ENCODE data around the gene SEMA7A. TPM values are rescaled to one million over a fixed set of nuclear protein-coding genes. Genes with fewer than 3 reads are reported as not detected.

SEMA7A gene
- total RNA-seq, 1 experiment from 2014 or later: 38.1 TPM

DNA sequence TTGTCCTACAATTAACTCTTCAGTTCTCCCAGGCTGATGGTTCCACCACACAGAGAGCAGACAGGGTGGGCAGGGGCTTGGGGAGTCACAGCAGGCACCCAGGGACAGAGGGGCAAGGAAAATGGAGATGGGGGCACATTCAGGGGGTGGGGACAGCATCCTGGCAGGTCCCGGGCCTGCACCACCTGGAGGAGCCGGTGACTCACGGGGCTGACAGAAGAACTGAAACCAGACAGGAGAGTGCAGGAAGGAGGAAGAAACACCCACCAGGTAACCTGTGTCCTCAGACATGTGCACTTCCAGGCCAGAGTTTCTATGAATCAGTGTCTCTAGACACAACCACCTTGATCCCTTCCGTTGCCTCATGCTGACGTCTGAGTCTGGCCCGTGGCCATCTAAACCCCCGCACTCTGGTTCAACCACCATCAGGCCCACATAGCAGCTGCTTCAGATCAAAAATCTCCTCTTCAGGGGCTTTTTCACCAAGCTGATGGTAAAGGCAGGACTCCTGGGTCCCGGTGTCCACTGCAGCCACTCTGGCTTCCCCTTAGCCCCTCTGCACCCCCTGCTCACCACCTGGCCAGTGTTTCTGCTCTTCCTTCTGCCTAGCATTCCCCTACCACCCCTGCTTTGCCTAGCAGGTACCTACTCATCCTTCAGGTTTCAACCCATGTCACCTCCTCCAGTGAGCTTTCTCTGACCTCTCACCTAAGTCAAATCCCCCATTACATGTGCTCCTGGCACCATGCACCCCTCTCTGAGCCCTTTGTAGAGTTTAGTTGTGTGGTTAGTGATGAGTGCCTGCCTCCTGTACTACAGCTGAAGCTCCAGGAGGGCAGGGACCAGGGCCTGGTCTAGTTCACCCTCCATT is 49.8 kb downstream of the SEMA7A start:
- no peaks in the 10 kb centered on the region for H3K36me3 ChIP-seq (ENCODE audit: control insufficient read depth, insufficient read depth, low read length)
- TF ChIP-seq CTCF (IDR thresholded peaks at IDR 0.05; ENCODE audit: insufficient read depth in 1 of 2, low read depth in 1 of 2, low read length in 1 of 2, severe bottlenecking in 1 of 2, unreplicated experiment in 1 of 2): no peak
- Mint-ChIP-seq H3K27me3 (ENCODE audit: insufficient read depth, unreplicated experiment) (no peaks in the 10 kb centered on the region), H3K4me3 (ENCODE audit: unreplicated experiment) (no peak overlapping the region), H3K4me1 (ENCODE audit: low read depth, unreplicated experiment) (peaks cover 9% of the 10 kb centered on the region), H3K27ac (ENCODE audit: unreplicated experiment) (peak overlapping the region; percentile 5), H3K9me3 (ENCODE audit: unreplicated experiment) (no peaks in the 10 kb centered on the region), H3K36me3 (ENCODE audit: insufficient read depth, unreplicated experiment) (no peaks in the 10 kb centered on the region)
- intact Hi-C loops (cut with micrococcal nuclease; ENCODE audit: unreplicated experiment): no loop called here
- no peaks in the 10 kb centered on the region for H3K9me3 ChIP-seq
- CTCF ChIA-PET: no interaction called here
- peaks cover 62% of the 10 kb centered on the region for H3K4me1 ChIP-seq
- no peaks in the 10 kb centered on the region for H3K27me3 ChIP-seq (replicated peaks; ENCODE audit: control insufficient read depth, insufficient read depth, low read length)
- DNase-seq: no peak
- BruUV-seq (replicated peaks): no TSS peak
- H3K4me3 ChIP-seq (ENCODE audit: low read depth, low read length): no peak overlapping the region
- POLR2A ChIA-PET: no interaction called here

DNA sequence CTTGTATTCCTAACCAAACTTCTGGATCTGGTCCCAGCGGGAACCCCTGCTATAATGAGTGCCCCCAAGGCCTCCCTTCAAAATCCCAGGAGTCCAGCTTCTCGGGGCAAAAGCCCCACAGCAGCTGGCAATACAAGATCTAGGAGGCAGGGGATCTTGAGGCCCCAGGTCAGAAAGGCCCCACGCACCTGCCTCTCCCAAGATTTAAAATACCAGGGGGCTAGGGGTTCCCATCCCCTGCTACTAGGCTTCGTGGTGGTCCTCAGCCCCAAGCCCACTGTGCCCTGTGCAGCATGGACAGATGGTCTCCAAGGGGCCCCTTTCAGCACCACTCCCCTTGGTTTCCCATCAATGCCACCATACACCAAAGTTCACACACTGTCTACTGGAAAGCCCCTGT is 50.5 kb downstream of the SEMA7A start:
- no TSS peak for BruUV-seq (replicated peaks)
- Histone ChIP-seq H3K4me3 (ENCODE audit: low read depth, low read length) (no peak overlapping the region), H3K36me3 (ENCODE audit: control insufficient read depth, insufficient read depth, low read length) (no peaks in the 10 kb centered on the region), H3K27me3 (replicated peaks; ENCODE audit: control insufficient read depth, insufficient read depth, low read length) (no peaks in the 10 kb centered on the region), H3K4me1 (peaks cover 55% of the 10 kb centered on the region), H3K9me3 (no peaks in the 10 kb centered on the region)
- DNase-seq: no peak
- CTCF ChIA-PET: interaction anchor here (1.3 to 2.2 kb wide), 3 partner anchors 51 to 57 kb away, joined by 4 to 12 read pairs (median 9); no protein-coding TSS in a partner anchor
- Mint-ChIP-seq H3K4me3 (ENCODE audit: unreplicated experiment) (no peak overlapping the region), H3K27ac (ENCODE audit: unreplicated experiment) (peak overlapping the region; percentile 5), H3K36me3 (ENCODE audit: insufficient read depth, unreplicated experiment) (no peaks in the 10 kb centered on the region), H3K9me3 (ENCODE audit: unreplicated experiment) (no peaks in the 10 kb centered on the region), H3K4me1 (ENCODE audit: low read depth, unreplicated experiment) (peaks cover 6% of the 10 kb centered on the region), H3K27me3 (ENCODE audit: insufficient read depth, unreplicated experiment) (no peaks in the 10 kb centered on the region)
- TF ChIP-seq CTCF (IDR thresholded peaks at IDR 0.05; ENCODE audit: insufficient read depth in 1 of 2, low read depth in 1 of 2, low read length in 1 of 2, severe bottlenecking in 1 of 2, unreplicated experiment in 1 of 2): no peak
- intact Hi-C loops (cut with micrococcal nuclease; ENCODE audit: unreplicated experiment): no loop called here
- POLR2A ChIA-PET: no interaction called here

DNA sequence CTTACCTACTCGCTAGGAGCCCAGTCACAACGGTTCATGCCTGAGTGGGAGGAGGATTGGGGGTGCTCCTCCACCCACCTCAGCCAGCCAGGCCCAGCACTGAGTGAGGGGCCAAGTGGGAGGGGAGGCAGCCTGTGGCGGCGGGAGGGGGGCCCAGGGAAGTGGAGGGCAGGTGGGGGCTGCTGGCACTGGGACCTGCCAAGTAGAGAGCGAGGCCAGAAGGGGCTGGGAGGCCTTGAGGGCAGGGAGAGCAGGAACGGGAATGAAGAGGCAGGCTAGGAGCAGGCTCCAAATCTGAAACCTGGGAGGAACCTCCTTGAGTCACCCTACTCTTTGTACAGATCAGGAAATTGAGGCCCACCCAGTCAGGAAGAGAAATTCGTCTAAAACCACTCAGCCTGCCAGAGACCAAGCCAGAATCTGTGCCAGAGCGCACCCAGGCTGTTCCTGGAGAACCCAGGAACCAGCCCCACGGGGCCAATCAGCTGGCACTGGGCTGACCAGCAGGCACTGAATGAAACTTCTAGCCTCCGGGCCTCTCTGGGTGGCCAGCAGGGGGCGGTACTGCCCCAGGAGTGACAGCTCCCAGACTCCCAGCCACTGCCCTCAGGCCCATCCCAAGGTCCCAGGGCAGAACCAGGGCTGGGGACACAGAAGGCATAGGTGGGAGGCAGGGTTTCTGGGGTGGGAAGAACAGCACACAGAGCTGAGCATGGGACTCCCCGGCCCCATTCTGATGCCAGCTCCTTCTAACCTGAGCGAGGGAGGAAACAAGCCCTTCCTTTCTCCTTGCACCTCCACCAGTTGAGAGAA is 51.5 kb downstream of the SEMA7A start:
- Histone ChIP-seq H3K4me1 (peaks cover 45% of the 10 kb centered on the region), H3K9me3 (no peaks in the 10 kb centered on the region), H3K4me3 (ENCODE audit: low read depth, low read length) (no peak overlapping the region), H3K36me3 (ENCODE audit: control insufficient read depth, insufficient read depth, low read length) (no peaks in the 10 kb centered on the region), H3K27me3 (replicated peaks; ENCODE audit: control insufficient read depth, insufficient read depth, low read length) (no peaks in the 10 kb centered on the region)
- peaks cover 6% of the 10 kb centered on the region for H3K4me1 Mint-ChIP-seq (ENCODE audit: low read depth, unreplicated experiment)
- peak; percentile 83 to 91 for DNase-seq
- no TSS peak for BruUV-seq (replicated peaks)
- ChIA-PET CTCF (interaction anchor here (0.6 to 2.2 kb wide), 14 partner anchors 15 to 642 kb away, joined by 3 to 18 read pairs (median 4); partner anchors contain the start of gene UBL7), POLR2A (interaction anchor here (1.1 kb wide), 1 partner anchor 79 kb away, joined by 3 read pairs; the partner anchor contains the start of gene UBL7)
- no peaks in the 10 kb centered on the region for H3K36me3 Mint-ChIP-seq (ENCODE audit: insufficient read depth, unreplicated experiment)
- intact Hi-C loops (cut with micrococcal nuclease; ENCODE audit: unreplicated experiment): loop anchor here (1.0 kb wide), 1 partner anchor 56 kb away; no protein-coding TSS in a partner anchor
- no peak overlapping the region for H3K27ac Mint-ChIP-seq (ENCODE audit: unreplicated experiment)
- peak; percentile 93 to 94 for TF ChIP-seq CTCF (IDR thresholded peaks at IDR 0.05; ENCODE audit: insufficient read depth in 1 of 2, low read depth in 1 of 2, low read length in 1 of 2, severe bottlenecking in 1 of 2, unreplicated experiment in 1 of 2)
- H3K4me3 Mint-ChIP-seq (ENCODE audit: unreplicated experiment): no peak overlapping the region
- H3K27me3 Mint-ChIP-seq (ENCODE audit: insufficient read depth, unreplicated experiment): no peaks in the 10 kb centered on the region
- H3K9me3 Mint-ChIP-seq (ENCODE audit: unreplicated experiment): no peaks in the 10 kb centered on the region

All from Caco-2 (cell line).